ENCODE measurements around the gene CERS6. TPM values are rescaled to one million over a fixed set of nuclear protein-coding genes. Genes with fewer than 3 reads are reported as not detected.

Gene CERS6
- total RNA-seq, 1 donor from 2014 or later, result 27.7 TPM

GRCh38 chr2:168561991-168562390 is 105.9 kb downstream of the CERS6 start:
- H3K9me3 ChIP-seq, result no peaks in the 10 kb centered on the region
- no peak for DNase-seq (ENCODE audit: extremely low spot score in 2 of 2)
- H3K4me3 ChIP-seq, result no peak overlapping the region
- H3K36me3 ChIP-seq, result no peaks in the 10 kb centered on the region
- H3K4me1 ChIP-seq, result peaks cover 9% of the 10 kb centered on the region
- no peaks in the 10 kb centered on the region for H3K27me3 ChIP-seq
- H3K27ac ChIP-seq, result no peak overlapping the region
- no peak for TF ChIP-seq CTCF (IDR thresholded peaks at IDR 0.05)
- intact Hi-C loops (cut with DNase I), result no loop called here

GRCh38 chr2:168562971-168563370 is 106.9 kb downstream of the CERS6 start:
- TF ChIP-seq POLR2A (IDR thresholded peaks at IDR 0.05) (no peak), CTCF (IDR thresholded peaks at IDR 0.05) (no peak), POLR2AphosphoS5 (IDR thresholded peaks at IDR 0.05; ENCODE audit: insufficient read depth in 1 of 2, low read depth in 1 of 2) (no peak)
- intact Hi-C loops (cut with DNase I), result no loop called here
- H3K27me3 ChIP-seq, result no peaks in the 10 kb centered on the region
- no peaks in the 10 kb centered on the region for H3K9me3 ChIP-seq
- no peak overlapping the region for H3K27ac ChIP-seq
- H3K4me1 ChIP-seq, result peaks cover 9% of the 10 kb centered on the region
- H3K36me3 ChIP-seq, result no peaks in the 10 kb centered on the region
- no peak overlapping the region for H3K4me3 ChIP-seq
- DNase-seq (ENCODE audit: extremely low spot score in 2 of 2), result no peak

GRCh38 chr2:168564641-168565040 is 108.6 kb downstream of the CERS6 start:
- no peaks in the 10 kb centered on the region for H3K36me3 ChIP-seq
- no peak overlapping the region for H3K4me3 ChIP-seq
- no peak overlapping the region for H3K27ac ChIP-seq
- peaks cover 9% of the 10 kb centered on the region for H3K4me1 ChIP-seq
- intact Hi-C loops (cut with DNase I), result no loop called here
- no peaks in the 10 kb centered on the region for H3K27me3 ChIP-seq
- no peak for TF ChIP-seq POLR2AphosphoS5 (IDR thresholded peaks at IDR 0.05; ENCODE audit: insufficient read depth in 1 of 2, low read depth in 1 of 2)
- no peak for TF ChIP-seq CTCF (IDR thresholded peaks at IDR 0.05)
- TF ChIP-seq POLR2A (IDR thresholded peaks at IDR 0.05), result no peak
- no peak for DNase-seq (ENCODE audit: extremely low spot score in 2 of 2)
- H3K9me3 ChIP-seq, result no peaks in the 10 kb centered on the region

GRCh38 chr2:168565112-168565511 is 109.0 kb downstream of the CERS6 start:
- no peak for DNase-seq (ENCODE audit: extremely low spot score in 2 of 2)
- no peaks in the 10 kb centered on the region for H3K9me3 ChIP-seq
- intact Hi-C loops (cut with DNase I), result no loop called here
- H3K27me3 ChIP-seq, result no peaks in the 10 kb centered on the region
- no peak overlapping the region for H3K27ac ChIP-seq
- no peaks in the 10 kb centered on the region for H3K36me3 ChIP-seq
- peaks cover 9% of the 10 kb centered on the region for H3K4me1 ChIP-seq
- H3K4me3 ChIP-seq, result no peak overlapping the region
- TF ChIP-seq CTCF (IDR thresholded peaks at IDR 0.05) (no peak), POLR2AphosphoS5 (IDR thresholded peaks at IDR 0.05; ENCODE audit: insufficient read depth in 1 of 2, low read depth in 1 of 2) (peak in 1 of 2 donors; percentile 65)

- Histone ChIP-seq H3K9me3 (no peaks in the 10 kb centered on the region), H3K4me1 (peaks cover 12% of the 10 kb centered on the region), H3K36me3 (no peaks in the 10 kb centered on the region), H3K27ac (no peak overlapping the region), H3K27me3 (no peaks in the 10 kb centered on the region), H3K4me3 (no peak overlapping the region)
- no peak for DNase-seq (ENCODE audit: extremely low spot score in 2 of 2)
- intact Hi-C loops (cut with DNase I), result no loop called here
- no peak for TF ChIP-seq POLR2A (IDR thresholded peaks at IDR 0.05)
- TF ChIP-seq CTCF (IDR thresholded peaks at IDR 0.05), result no peak
- TF ChIP-seq POLR2AphosphoS5 (IDR thresholded peaks at IDR 0.05; ENCODE audit: insufficient read depth in 1 of 2, low read depth in 1 of 2), result no peak
Measured at GRCh38 chr2:168565512-168565911, 109.4 kb downstream of the CERS6 start.
